Measurements from ENCODE around the gene P4HB.

P4HB gene

GRCh38 chr17:81895400-81895799 lies 35.1 kb upstream of the P4HB start:
- no peak for DNase-seq

DNA sequence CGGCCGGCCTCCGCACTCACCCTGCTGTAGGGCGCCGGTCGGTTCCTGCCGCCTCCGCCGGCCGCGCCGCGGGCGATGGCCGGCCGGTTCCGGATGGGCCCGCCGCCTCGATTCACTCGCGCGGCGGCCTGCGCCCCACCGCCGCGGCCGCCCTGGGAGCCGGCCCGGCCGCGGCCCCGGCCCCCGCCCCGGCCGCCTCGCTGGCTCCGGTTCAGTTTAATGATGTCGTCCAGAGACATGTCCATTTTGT lies 30.9 kb upstream of the P4HB start:
- no peak for DNase-seq

DNA sequence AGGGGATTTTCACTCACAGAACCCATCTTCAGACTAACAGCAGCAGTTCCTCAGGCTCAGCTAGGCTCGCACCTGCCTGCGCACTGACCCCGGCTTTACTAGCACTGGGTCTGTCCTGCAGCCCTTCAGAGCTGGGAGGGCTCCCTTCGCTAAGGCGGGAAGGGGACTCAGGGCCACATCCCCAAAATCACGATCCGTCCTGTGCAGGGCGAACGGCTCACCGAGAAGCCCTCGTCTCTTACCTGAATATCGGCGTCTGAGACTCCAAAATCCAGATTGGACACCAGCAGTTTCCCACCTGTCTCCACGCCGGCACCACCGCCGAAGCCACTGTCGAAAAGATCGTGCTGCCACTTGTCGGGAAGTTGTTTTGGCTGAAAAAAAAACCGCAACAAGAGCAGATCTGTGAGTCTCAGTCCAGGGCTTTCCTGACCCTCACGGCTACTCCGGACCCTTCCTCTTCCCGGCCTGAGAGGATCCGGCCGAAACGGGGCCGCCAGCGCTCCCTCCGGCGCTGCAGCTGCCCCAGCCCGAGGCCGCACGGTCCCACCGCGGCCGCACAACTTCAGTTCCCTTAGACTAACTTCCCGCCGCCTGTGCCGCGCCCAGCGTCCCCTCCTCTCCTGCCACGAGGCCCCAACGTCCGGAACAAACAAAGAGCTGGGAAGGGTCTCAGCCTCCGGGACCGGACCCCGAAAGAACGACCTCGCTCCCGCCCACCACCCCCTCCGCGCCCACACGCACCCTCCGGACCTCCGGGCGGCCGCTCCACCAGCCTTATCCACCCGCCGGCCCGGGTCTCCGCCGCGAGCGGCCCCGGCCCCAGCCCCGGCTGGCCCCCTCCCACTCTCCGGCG lies 30.3 kb upstream of the P4HB start:
- DNase-seq = no peak

GRCh38 chr17:81889602-81890001 lies 29.3 kb upstream of the P4HB start:
- no peak for DNase-seq

- no peak for DNase-seq
Measured at GRCh38 chr17:81888988-81889595, 28.8 kb upstream of the P4HB start.

DNA sequence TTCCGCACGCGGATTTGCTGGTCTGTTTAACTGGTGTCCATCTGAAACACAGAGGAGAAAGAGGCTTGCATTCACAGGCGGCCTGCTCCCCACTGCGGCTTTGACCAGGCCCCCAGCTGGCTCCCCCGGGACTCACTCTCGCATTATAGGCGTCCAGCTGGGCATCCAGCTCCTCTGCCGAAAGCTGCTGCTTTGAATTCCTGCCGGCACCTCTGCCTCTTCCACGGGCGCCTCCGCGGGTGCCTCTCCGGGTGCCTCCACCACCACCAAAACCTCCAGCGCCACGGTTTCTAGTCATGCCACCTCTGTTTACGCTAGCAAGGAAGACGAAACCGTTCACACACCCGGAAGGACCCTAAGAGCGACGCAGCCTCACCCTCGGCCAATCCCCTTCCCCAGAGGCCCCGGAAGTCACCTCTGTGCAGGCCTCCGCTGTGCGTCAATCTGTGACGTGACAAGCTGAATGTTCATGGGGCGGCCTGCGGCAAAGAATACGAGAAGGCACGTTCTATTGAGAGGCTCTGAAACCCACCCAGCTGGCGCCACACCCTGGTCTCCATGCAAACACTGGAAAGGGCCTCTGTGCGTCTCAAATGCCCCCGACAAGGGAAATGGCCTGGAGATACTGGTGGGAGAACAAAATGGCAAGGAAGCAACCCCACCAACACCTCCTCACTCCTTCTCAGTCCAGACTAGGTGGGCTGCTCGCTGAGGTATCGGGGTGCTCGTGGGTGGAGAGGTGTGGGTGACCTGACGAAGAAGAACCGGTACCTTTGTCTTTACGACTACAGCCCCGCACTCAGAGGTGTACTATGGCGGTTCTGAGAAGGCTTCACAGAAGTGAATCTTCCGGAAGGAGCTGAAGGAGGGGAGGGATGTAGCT lies 28.0 kb upstream of the P4HB start:
- DNase-seq = no peak

DNA sequence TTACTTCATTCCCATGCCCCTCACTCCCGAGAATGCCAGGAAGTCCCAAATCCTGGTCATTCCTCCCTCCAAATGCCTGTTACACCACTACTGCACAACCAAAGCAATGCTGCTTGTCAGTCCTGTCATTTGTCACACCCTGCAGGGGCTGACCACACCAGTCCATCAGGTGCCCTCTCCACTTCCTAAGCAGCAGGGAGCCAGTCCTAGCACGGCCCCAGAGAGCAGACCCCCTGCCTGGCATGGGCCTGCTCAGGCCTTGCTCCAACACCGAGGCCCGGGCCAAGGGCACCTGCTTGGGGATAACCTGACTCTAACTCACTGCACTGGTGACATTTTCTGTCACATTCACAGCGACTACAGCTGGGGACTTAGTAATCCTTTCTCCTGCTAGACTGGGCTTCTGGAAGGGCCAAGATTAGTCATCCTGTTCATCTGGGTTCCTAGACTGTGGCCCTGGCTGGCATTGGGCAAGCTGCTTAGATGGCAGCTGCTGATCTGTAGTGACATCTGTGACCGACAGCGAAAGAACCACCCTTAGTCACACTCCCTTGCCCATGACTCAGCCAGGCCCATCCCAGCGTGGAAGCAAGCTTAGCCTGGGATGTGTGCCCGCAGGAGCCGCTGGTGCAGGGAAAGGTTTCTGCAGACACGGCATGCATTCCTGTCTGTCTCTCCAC lies 25.7 kb upstream of the P4HB start:
- DNase-seq = no peak

DNA sequence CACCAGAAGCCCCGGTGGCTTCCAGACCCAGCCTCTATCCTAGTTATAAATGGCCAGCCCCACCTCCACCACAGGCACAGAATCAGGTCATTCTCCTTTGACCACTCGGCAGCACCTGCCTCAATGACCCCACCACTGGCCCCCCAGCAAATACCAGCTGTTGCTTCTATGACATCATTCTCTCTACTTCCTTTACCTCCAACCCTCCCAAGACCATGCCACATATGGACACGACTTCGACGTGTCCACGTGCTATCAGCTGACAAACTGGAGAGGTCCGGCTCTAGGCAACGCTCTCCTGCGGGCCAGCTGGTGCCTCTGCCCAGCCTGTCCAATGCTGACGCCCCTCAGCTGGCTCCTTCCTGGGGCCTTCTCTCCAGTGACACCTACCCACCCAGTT lies 25.1 kb upstream of the P4HB start:
- no peak for DNase-seq

DNA sequence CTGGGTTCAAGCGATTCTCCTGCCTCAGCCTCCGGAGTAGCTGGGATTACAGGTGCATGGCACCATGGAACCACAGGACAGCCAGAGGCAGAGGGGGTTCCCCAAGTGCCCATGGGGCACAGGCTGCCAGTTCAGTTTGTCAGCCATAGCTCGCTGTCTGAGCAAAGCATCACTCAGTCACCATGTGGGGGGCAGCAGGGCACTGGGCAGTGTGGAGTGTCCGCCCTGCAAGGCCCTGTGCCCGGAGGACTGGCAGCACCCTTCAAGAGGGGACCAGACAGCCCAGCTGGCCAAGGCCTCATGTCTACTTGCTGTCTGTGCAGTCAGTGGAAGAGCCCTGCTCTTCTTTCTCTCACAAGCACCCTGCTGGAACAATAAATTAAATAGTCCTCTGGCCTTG lies 24.6 kb upstream of the P4HB start:
- DNase-seq = no peak

GRCh38 chr17:81884520-81884919 lies 24.2 kb upstream of the P4HB start:
- no peak for DNase-seq

DNA sequence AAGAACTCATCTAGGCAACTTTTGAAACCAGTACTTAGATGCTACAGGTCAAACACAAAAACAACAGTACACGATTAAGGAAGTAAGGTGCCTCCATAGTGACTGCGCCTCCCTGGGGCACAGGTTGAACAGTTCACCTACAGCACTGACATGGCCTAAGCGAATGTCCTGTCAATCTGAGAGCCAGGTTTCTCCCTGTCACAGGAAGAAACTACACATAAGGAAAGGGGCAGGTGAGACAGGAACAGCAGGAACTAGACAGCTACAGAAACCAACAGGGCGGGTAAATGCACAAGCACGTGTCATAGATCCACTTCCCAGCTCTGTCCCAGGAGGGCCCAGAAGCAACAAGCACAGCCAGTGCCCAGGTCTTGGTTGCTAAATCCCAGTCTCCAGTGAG lies 18.8 kb upstream of the P4HB start:
- no peak for DNase-seq

GRCh38 chr17:81878294-81878693 lies 18.0 kb upstream of the P4HB start:
- DNase-seq = no peak

GRCh38 chr17:81877569-81877968 lies 17.2 kb upstream of the P4HB start:
- DNase-seq = no peak

GRCh38 chr17:81871387-81872230 lies 11.3 kb upstream of the P4HB start:
- DNase-seq = peak; percentile 88

DNA sequence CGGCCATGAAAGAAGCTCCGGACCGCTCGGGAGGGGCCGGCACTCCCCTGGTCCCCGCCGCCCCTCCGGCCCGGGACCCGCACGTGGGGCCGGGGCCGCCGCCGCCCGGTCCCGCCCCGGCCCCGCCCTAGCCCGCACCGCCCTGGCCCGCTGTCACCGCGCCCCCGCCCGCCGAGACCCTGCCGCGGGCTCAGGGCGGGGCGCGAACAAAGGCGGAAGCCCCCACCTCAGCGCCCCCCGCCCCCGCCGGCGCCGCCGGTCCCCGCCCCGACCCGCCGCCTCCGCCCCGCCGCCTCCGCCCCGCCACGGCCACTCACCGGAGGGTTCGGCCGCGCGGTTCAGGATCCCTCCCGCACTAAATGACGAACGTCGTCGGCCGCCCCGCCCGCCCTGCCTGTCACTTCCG lies 10.6 kb upstream of the P4HB start, which contains the start of gene ARHGDIA:
ARHGDIA (minus strand) TSS at position 357 of the 406 bp plus-strand sequence. CDS start 1,407 bp downstream, outside the sequence.
- no peak for DNase-seq

DNA sequence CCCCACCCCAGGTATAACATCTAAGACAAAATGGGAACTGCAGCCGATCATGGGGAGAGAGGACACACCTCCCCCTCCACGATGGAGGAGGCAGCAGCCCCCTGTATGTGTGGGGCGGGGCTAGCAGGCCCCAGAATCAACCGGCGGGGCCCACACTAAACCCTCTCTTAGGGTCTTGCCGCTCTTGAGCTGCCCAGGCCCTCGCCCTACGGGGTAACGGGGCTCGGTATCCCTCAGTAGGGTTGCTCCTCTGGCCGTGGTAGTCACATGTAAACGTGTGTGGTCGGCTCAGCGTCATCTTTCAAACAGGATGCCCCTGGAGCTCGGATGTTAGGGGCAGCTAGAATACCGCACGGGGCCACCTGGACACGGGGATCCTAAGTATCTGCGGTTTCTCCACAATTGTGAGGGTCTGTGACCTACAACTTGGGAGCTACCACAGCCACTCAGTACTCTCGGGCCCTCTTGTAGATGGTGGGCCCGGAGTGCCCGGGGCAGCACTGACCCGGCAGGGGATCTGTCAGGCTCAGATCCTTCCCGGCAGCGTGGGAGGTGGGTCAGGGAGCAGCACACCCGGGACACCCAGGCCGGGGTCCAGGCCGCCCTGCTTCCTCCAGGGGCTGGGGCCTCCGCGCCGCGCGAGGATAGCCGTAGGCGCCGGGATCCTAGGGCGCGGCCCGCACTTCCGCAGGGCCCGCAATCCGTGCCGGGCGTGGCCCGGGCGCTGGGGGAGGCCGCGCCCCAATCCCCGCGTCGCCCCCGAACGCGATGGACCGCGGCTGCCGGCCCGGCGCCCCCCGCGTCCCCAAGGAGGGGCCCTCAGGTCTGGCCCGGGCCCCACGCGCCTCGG lies 10.0 kb upstream of the P4HB start:
- DNase-seq = no peak

DNA sequence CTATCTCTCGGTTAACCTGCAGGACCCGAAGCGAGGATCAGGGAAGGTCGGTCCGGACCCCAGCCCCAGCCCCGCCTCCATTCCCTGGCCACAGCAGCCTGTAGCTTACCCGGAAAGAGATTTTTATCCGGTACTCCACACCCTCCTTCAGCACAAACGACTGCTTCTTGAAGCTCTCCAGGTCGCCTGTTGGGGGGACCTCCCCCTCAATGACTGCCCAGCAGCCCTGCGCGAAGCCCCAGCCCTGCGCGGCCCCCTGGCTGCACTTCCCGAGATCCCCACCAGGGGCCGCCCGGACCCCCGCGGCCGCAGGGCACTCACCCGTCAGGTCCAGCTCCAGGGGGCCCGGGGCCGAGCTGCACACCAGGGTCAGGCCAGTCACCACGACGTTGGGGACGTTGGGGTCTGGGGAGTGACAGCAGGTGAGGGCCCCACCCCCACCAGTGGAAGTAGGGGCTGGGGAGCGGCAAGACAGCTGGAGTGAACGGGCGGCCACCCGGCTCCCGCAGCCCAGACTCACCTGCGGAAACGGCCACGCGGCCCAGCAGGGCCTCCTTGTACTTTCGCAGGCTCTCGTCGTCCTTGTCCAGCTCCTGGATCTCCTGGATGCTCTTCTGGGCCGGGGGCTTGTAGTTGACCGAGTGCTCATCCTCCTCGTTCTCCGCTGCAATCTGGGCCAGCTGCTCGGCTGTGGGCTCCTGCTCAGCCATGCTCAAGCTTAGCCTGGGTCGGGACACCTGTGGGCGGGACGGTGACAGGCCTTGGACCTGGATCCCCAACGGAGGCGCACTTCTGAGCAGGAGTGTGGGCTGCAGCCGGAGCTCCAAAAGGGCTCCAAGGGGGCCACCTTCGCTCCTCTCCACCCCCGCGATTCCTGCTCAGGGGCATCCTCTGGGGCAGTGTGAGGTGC lies 9.1 kb upstream of the P4HB start:
- DNase-seq = no peak

- no peak for DNase-seq
Measured at GRCh38 chr17:81868674-81869220, 8.4 kb upstream of the P4HB start.

GRCh38 chr17:81867991-81868673 lies 7.8 kb upstream of the P4HB start:
- no peak for DNase-seq

Data from GDM1 (cell line).